Karpas-422 (cell line): ENCODE results near the gene CCDC40. TPM values are rescaled to one million over a fixed set of nuclear protein-coding genes. Genes with fewer than 3 reads are reported as not detected.

ENCODE experiments used
- DNase-seq: peaks from one replicate; pipeline ENCODE4 v3.0.0-alpha.2; 2015
- H2AFZ ChIP-seq: fragments of 200-600 bp; sonication (generic); 2 replicates; pipeline ENCODE4 v1.6.1; 2014; ENCODE audit warnings: antibody characterized with exemption, low read length, mixed read lengths
- H3K27ac ChIP-seq: fragments of 200-600 bp; sonication (generic); 2 replicates; pipeline ENCODE4 v1.5.1; 2014; ENCODE audit warnings: mild to moderate bottlenecking, low read length, moderate library complexity
- H3K27me3 ChIP-seq: fragments of 200-600 bp; sonication (generic); 2 replicates; pipeline ENCODE4 v1.6.1; 2014; ENCODE audit warnings: low read length, mixed read lengths
- H3K36me3 ChIP-seq: fragments of 200-600 bp; sonication (generic); 2 replicates; pipeline ENCODE4 v1.6.1; 2014; ENCODE audit warnings: low read length, mixed read lengths; ENCODE audit not compliant: insufficient read depth
- H3K4me1 ChIP-seq: fragments of 200-600 bp; sonication (generic); 2 replicates; pipeline ENCODE4 v1.6.1; 2014; ENCODE audit warnings: mild to moderate bottlenecking, low read length, mixed read lengths
- H3K4me2 ChIP-seq: fragments of 200-600 bp; sonication (generic); 2 replicates; pipeline ENCODE4 v1.6.1; 2014; ENCODE audit warnings: low read length, low read depth, mild to moderate bottlenecking; ENCODE audit not compliant: poor library complexity, severe bottlenecking
- H3K4me3 ChIP-seq: fragments of 200-600 bp; sonication (generic); 2 replicates; pipeline ENCODE4 v1.5.1; 2014; ENCODE audit warnings: mild to moderate bottlenecking, antibody characterized with exemption, low read length, mixed read lengths
- H3K79me2 ChIP-seq: fragments of 200-600 bp; sonication (generic); 2 replicates; pipeline ENCODE4 v1.6.1; 2014; ENCODE audit warnings: mild to moderate bottlenecking, low read length, mixed read lengths
- H3K9ac ChIP-seq: fragments of 200-600 bp; sonication (generic); 2 replicates; pipeline ENCODE4 v1.6.0; 2014; ENCODE audit warnings: low read length
- H3K9me2 ChIP-seq: fragments of 200-600 bp; sonication (generic), shearing (Covaris generic); replicated peaks from 2 replicates; pipeline ENCODE4 v1.6.0; 2014; ENCODE audit warnings: mild to moderate bottlenecking, low read length, moderate library complexity; ENCODE audit not compliant: insufficient read depth
- H3K9me3 ChIP-seq: fragments of 300-700, 200-600 bp; sonication (generic); 2 replicates; pipeline ENCODE4 v1.6.1; 2014; ENCODE audit warnings: low read length, mixed read lengths
- H4K20me1 ChIP-seq: fragments of 200-600 bp; sonication (generic); 2 replicates; pipeline ENCODE4 v1.6.1; 2014; ENCODE audit warnings: mild to moderate bottlenecking, antibody characterized with exemption, low read length, low read depth; ENCODE audit not compliant: insufficient read depth
- total RNA-seq: library from RNA; depleted of rRNA; stranded (reverse); fragments of >200 nt; shearing (Covaris generic); gene quantifications from 2 replicates; pipeline ENCODE4 v1.2.3, GENCODE V29; 2014; ENCODE audit warnings: low replicate concordance

The CCDC40 gene
- total RNA-seq, 1 experiment from 2014 or later: not detected

GRCh38 chr17:80112471-80113032 is 76.1 kb downstream of the CCDC40 start:
- no peaks in the 10 kb centered on the region for H3K36me3 ChIP-seq
- H3K4me3 ChIP-seq: no peak overlapping the region
- no peak overlapping the region for H2AFZ ChIP-seq
- DNase-seq: no peak
- H3K79me2 ChIP-seq: no peaks in the 10 kb centered on the region
- no peaks in the 10 kb centered on the region for H3K9me3 ChIP-seq
- H3K27me3 ChIP-seq: no peaks in the 10 kb centered on the region
- H3K9ac ChIP-seq: no peak overlapping the region
- H3K27ac ChIP-seq: no peak overlapping the region
- no peak overlapping the region for H3K4me2 ChIP-seq
- H3K4me1 ChIP-seq: no peaks in the 10 kb centered on the region
- no peaks in the 10 kb centered on the region for H3K9me2 ChIP-seq
- H4K20me1 ChIP-seq: no peaks in the 10 kb centered on the region

GRCh38 chr17:80113033-80113484 is 76.6 kb downstream of the CCDC40 start:
- H4K20me1 ChIP-seq: no peaks in the 10 kb centered on the region
- no peak overlapping the region for H3K27ac ChIP-seq
- DNase-seq: no peak
- H3K27me3 ChIP-seq: no peaks in the 10 kb centered on the region
- H3K79me2 ChIP-seq: no peaks in the 10 kb centered on the region
- H3K9me2 ChIP-seq: no peaks in the 10 kb centered on the region
- no peak overlapping the region for H3K4me3 ChIP-seq
- no peaks in the 10 kb centered on the region for H3K36me3 ChIP-seq
- H3K9ac ChIP-seq: no peak overlapping the region
- H2AFZ ChIP-seq: no peak overlapping the region
- H3K4me1 ChIP-seq: no peaks in the 10 kb centered on the region
- H3K4me2 ChIP-seq: no peak overlapping the region
- H3K9me3 ChIP-seq: no peaks in the 10 kb centered on the region

DNA sequence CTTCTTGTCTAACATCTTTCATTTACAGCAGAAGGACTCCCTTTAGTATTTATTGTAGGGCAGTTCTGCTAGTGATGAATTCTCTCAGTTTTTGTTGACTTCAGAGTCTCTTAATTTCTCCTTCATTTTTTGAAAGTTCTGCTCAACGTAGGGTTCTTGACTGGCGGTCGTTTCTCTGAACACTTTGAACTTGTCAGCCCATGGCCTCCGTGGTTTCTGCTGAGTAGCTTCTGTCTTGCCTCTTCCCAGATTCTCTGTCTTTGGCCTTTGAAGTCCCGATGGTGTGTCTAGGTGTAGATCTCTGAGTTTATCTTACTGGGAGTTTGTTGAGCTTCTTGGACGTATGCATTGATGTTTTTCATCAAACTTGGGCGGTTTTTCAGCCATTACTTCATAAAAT is 78.3 kb downstream of the CCDC40 start:
- Histone ChIP-seq H3K4me2 (no peak overlapping the region), H2AFZ (no peak overlapping the region), H3K27me3 (no peaks in the 10 kb centered on the region), H3K4me3 (no peak overlapping the region), H4K20me1 (no peaks in the 10 kb centered on the region), H3K36me3 (no peaks in the 10 kb centered on the region), H3K9me2 (no peaks in the 10 kb centered on the region), H3K9me3 (no peaks in the 10 kb centered on the region), H3K4me1 (no peaks in the 10 kb centered on the region), H3K9ac (no peak overlapping the region), H3K27ac (no peak overlapping the region), H3K79me2 (no peaks in the 10 kb centered on the region)
- DNase-seq: no peak

DNA sequence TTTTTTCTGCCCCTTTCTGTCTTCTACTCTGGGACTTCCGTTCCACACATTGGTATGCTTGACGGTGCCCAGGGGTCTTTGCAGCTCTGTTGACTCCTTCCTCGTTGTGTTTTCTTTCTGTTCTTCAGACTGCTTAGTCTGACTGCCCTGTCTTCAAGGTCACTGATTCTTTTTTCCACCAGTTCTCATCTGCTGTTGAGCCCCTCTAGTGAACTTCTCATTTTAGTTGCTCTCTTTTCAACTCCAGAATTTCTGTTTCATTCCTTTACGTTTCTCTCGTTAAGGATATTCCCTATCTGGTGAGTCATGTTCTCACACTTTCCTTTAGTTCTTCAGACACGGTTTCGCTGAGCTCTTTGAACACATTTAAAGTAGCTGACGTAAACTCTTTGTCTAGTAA is 78.7 kb downstream of the CCDC40 start:
- no peaks in the 10 kb centered on the region for H3K27me3 ChIP-seq
- H3K9me3 ChIP-seq: no peaks in the 10 kb centered on the region
- no peak overlapping the region for H2AFZ ChIP-seq
- H3K36me3 ChIP-seq: no peaks in the 10 kb centered on the region
- H3K4me3 ChIP-seq: no peak overlapping the region
- H3K79me2 ChIP-seq: no peaks in the 10 kb centered on the region
- no peaks in the 10 kb centered on the region for H3K4me1 ChIP-seq
- DNase-seq: no peak
- H3K4me2 ChIP-seq: no peak overlapping the region
- no peaks in the 10 kb centered on the region for H4K20me1 ChIP-seq
- no peak overlapping the region for H3K27ac ChIP-seq
- H3K9ac ChIP-seq: no peak overlapping the region
- H3K9me2 ChIP-seq: no peaks in the 10 kb centered on the region

GRCh38 chr17:80116276-80116920 is 80.0 kb downstream of the CCDC40 start:
- no peaks in the 10 kb centered on the region for H4K20me1 ChIP-seq
- no peak overlapping the region for H3K27ac ChIP-seq
- no peaks in the 10 kb centered on the region for H3K27me3 ChIP-seq
- H3K9me2 ChIP-seq: no peaks in the 10 kb centered on the region
- no peaks in the 10 kb centered on the region for H3K36me3 ChIP-seq
- no peaks in the 10 kb centered on the region for H3K9me3 ChIP-seq
- H3K4me1 ChIP-seq: no peaks in the 10 kb centered on the region
- no peak for DNase-seq
- no peak overlapping the region for H2AFZ ChIP-seq
- no peak overlapping the region for H3K4me3 ChIP-seq
- no peaks in the 10 kb centered on the region for H3K79me2 ChIP-seq
- no peak overlapping the region for H3K9ac ChIP-seq
- H3K4me2 ChIP-seq: no peak overlapping the region

GRCh38 chr17:80116921-80117380 is 80.5 kb downstream of the CCDC40 start:
- H3K4me1 ChIP-seq: no peaks in the 10 kb centered on the region
- H3K9me3 ChIP-seq: no peaks in the 10 kb centered on the region
- H2AFZ ChIP-seq: no peak overlapping the region
- H3K4me3 ChIP-seq: no peak overlapping the region
- DNase-seq: no peak
- H3K9me2 ChIP-seq: no peaks in the 10 kb centered on the region
- no peaks in the 10 kb centered on the region for H3K36me3 ChIP-seq
- H4K20me1 ChIP-seq: no peaks in the 10 kb centered on the region
- H3K79me2 ChIP-seq: no peaks in the 10 kb centered on the region
- no peaks in the 10 kb centered on the region for H3K27me3 ChIP-seq
- no peak overlapping the region for H3K4me2 ChIP-seq
- H3K9ac ChIP-seq: no peak overlapping the region
- H3K27ac ChIP-seq: no peak overlapping the region

GRCh38 chr17:80117491-80118401 is 81.3 kb downstream of the CCDC40 start:
- Histone ChIP-seq H3K27me3 (no peaks in the 10 kb centered on the region), H3K4me3 (no peak overlapping the region), H3K4me1 (no peaks in the 10 kb centered on the region), H3K9me2 (no peaks in the 10 kb centered on the region), H3K36me3 (no peaks in the 10 kb centered on the region), H3K79me2 (no peaks in the 10 kb centered on the region), H3K4me2 (no peak overlapping the region), H3K9me3 (no peaks in the 10 kb centered on the region), H3K27ac (no peak overlapping the region), H4K20me1 (no peaks in the 10 kb centered on the region), H3K9ac (no peak overlapping the region), H2AFZ (no peak overlapping the region)
- DNase-seq: no peak

GRCh38 chr17:80118601-80119270 is 82.3 kb downstream of the CCDC40 start:
- Histone ChIP-seq H3K9ac (no peak overlapping the region), H3K9me2 (no peaks in the 10 kb centered on the region), H3K4me2 (no peak overlapping the region), H3K27me3 (no peaks in the 10 kb centered on the region), H3K79me2 (no peaks in the 10 kb centered on the region), H4K20me1 (no peaks in the 10 kb centered on the region), H3K36me3 (no peaks in the 10 kb centered on the region), H3K27ac (no peak overlapping the region), H3K9me3 (no peaks in the 10 kb centered on the region), H2AFZ (no peak overlapping the region), H3K4me1 (no peaks in the 10 kb centered on the region), H3K4me3 (no peak overlapping the region)
- DNase-seq: no peak
